A673 (cell line): ENCODE data around the gene RSPH9.

Source experiments
- CTCF ChIP-seq: fragments of 300-800, 200-600 bp; sonication (generic); conservative IDR thresholded peaks from 2 replicates; pipeline ENCODE4 v1.5.1; 2017; ENCODE audit warnings: low read depth, mild to moderate bottlenecking, antibody characterized with exemption, low read length, moderate library complexity, mixed read lengths
- EZH2 ChIP-seq: fragments of 200-600 bp; sonication (generic); IDR thresholded peaks from 2 replicates; pipeline ENCODE4 v1.6.1; 2017; ENCODE audit warnings: borderline replicate concordance, low read depth, mild to moderate bottlenecking, mixed read lengths, antibody characterized with exemption, low read length; ENCODE audit not compliant: poor library complexity, severe bottlenecking

- TF ChIP-seq CTCF (no peak), EZH2 (no peak)
Measured at GRCh38 chr6:43644940-43645612, at the start of gene RSPH9.
